Skeletal muscle satellite cell (primary cell): ENCODE results near the gene LRP3.
A peak's percentile ranks its signal among the peaks of the same experiment; 100 is the strongest.
"Not testable (repeated sequence)": the region's sequence is repeated elsewhere in the genome, so short reads cannot be mapped to it uniquely, and the experiment has no call there.

ENCODE experiments used
- H3K27me3 ChIP-seq: 2 replicates; pipeline ENCODE4 v1.7.0; 2013; ENCODE audit warnings: low read length; ENCODE audit not compliant: control insufficient read depth, insufficient read depth
- H3K36me3 ChIP-seq: 2 replicates; pipeline ENCODE4 v1.7.0; 2013; ENCODE audit warnings: mild to moderate bottlenecking, control low read depth, low read length; ENCODE audit not compliant: insufficient read depth
- H3K4me1 ChIP-seq: 2 replicates; pipeline ENCODE4 v1.7.0; 2013; ENCODE audit warnings: low read length; ENCODE audit not compliant: control insufficient read depth, insufficient read depth
- H3K4me2 ChIP-seq: 2 replicates; pipeline ENCODE4 v1.7.0; 2013; ENCODE audit warnings: mild to moderate bottlenecking, low read length
- H3K4me3 ChIP-seq: 2 replicates; pipeline ENCODE4 v1.7.0; 2013; ENCODE audit warnings: low read length
- H3K9ac ChIP-seq: 2 replicates; pipeline ENCODE4 v1.7.0; 2013; ENCODE audit warnings: mild to moderate bottlenecking, low read depth, low read length, moderate library complexity
- H3K9me3 ChIP-seq: replicated peaks from 2 replicates; pipeline ENCODE4 v1.7.0; 2013; ENCODE audit warnings: mild to moderate bottlenecking, control low read depth, low read length

The LRP3 gene

GRCh38 chr19:33159893-33160292, 34.2 kb upstream of the LRP3 start:
- Histone ChIP-seq H3K9ac (no peak overlapping the region), H3K27me3 (no peaks in the 10 kb centered on the region), H3K4me1 (no peaks in the 10 kb centered on the region), H3K9me3 (no peaks in the 10 kb centered on the region), H3K4me2 (no peak overlapping the region), H3K36me3 (no peaks in the 10 kb centered on the region), H3K4me3 (no peak overlapping the region)

GRCh38 chr19:33161201-33161600, 32.9 kb upstream of the LRP3 start:
- Histone ChIP-seq H3K36me3 (no peaks in the 10 kb centered on the region), H3K9me3 (no peaks in the 10 kb centered on the region), H3K4me1 (no peaks in the 10 kb centered on the region), H3K9ac (no peak overlapping the region), H3K27me3 (no peaks in the 10 kb centered on the region), H3K4me3 (no peak overlapping the region), H3K4me2 (no peak overlapping the region)

GRCh38 chr19:33163481-33163880, 30.6 kb upstream of the LRP3 start:
- Histone ChIP-seq H3K4me3 (no peak overlapping the region), H3K4me2 (no peak overlapping the region), H3K9me3 (no peaks in the 10 kb centered on the region), H3K36me3 (no peaks in the 10 kb centered on the region), H3K9ac (no peak overlapping the region), H3K4me1 (no peaks in the 10 kb centered on the region), H3K27me3 (no peaks in the 10 kb centered on the region)

- not testable (repeated sequence) for H3K36me3 ChIP-seq, H3K9me3 ChIP-seq, H3K9ac ChIP-seq, H3K4me1 ChIP-seq, H3K4me2 ChIP-seq, H3K4me3 ChIP-seq, H3K27me3 ChIP-seq
These were observed 28.1 kb upstream of the LRP3 start for GRCh38 chr19:33166037-33166436.

GRCh38 chr19:33167438-33167837, 26.7 kb upstream of the LRP3 start:
- H3K9ac ChIP-seq = no peak overlapping the region
- H3K4me3 ChIP-seq = no peak overlapping the region
- H3K4me2 ChIP-seq = no peak overlapping the region
- H3K9me3 ChIP-seq = no peaks in the 10 kb centered on the region
- H3K36me3 ChIP-seq = no peaks in the 10 kb centered on the region
- H3K27me3 ChIP-seq = no peaks in the 10 kb centered on the region
- peaks cover 7% of the 10 kb centered on the region for H3K4me1 ChIP-seq

GRCh38 chr19:33168528-33168927, 25.6 kb upstream of the LRP3 start:
- Histone ChIP-seq H3K36me3 (no peaks in the 10 kb centered on the region), H3K4me3 (no peak overlapping the region), H3K9ac (no peak overlapping the region), H3K4me1 (peaks cover 7% of the 10 kb centered on the region), H3K9me3 (no peaks in the 10 kb centered on the region), H3K4me2 (no peak overlapping the region), H3K27me3 (no peaks in the 10 kb centered on the region)

- H3K4me1 ChIP-seq = peaks cover 15% of the 10 kb centered on the region
- no peak overlapping the region for H3K4me3 ChIP-seq
- H3K36me3 ChIP-seq = no peaks in the 10 kb centered on the region
- no peaks in the 10 kb centered on the region for H3K27me3 ChIP-seq
- no peaks in the 10 kb centered on the region for H3K9me3 ChIP-seq
- H3K9ac ChIP-seq = no peak overlapping the region
- no peak overlapping the region for H3K4me2 ChIP-seq
These were observed 22.8 kb upstream of the LRP3 start for GRCh38 chr19:33171222-33171795.

GRCh38 chr19:33171916-33172359, 22.2 kb upstream of the LRP3 start:
- Histone ChIP-seq H3K4me1 (peaks cover 15% of the 10 kb centered on the region), H3K4me3 (no peak overlapping the region), H3K36me3 (no peaks in the 10 kb centered on the region), H3K4me2 (no peak overlapping the region), H3K27me3 (no peaks in the 10 kb centered on the region), H3K9ac (no peak overlapping the region), H3K9me3 (no peaks in the 10 kb centered on the region)

GRCh38 chr19:33174186-33174585, 19.9 kb upstream of the LRP3 start:
- Histone ChIP-seq H3K4me3 (no peak overlapping the region), H3K9me3 (no peaks in the 10 kb centered on the region), H3K9ac (no peak overlapping the region), H3K36me3 (no peaks in the 10 kb centered on the region), H3K27me3 (no peaks in the 10 kb centered on the region), H3K4me1 (peaks cover 24% of the 10 kb centered on the region), H3K4me2 (no peak overlapping the region)

- H3K9me3 ChIP-seq = no peaks in the 10 kb centered on the region
- peaks cover 24% of the 10 kb centered on the region for H3K4me1 ChIP-seq
- H3K36me3 ChIP-seq = no peaks in the 10 kb centered on the region
- H3K9ac ChIP-seq = no peak overlapping the region
- H3K4me2 ChIP-seq = peak overlapping the region; percentile 86
- H3K27me3 ChIP-seq = no peaks in the 10 kb centered on the region
- peak overlapping the region; percentile 80 for H3K4me3 ChIP-seq
These were observed 18.9 kb upstream of the LRP3 start for GRCh38 chr19:33175156-33175782.

GRCh38 chr19:33175886-33176669, 18.1 kb upstream of the LRP3 start:
- Histone ChIP-seq H3K4me2 (peak overlapping the region; percentile 86), H3K36me3 (no peaks in the 10 kb centered on the region), H3K27me3 (no peaks in the 10 kb centered on the region), H3K4me1 (peaks cover 24% of the 10 kb centered on the region), H3K9ac (peak overlapping the region; percentile 87), H3K4me3 (peak overlapping the region; percentile 80), H3K9me3 (no peaks in the 10 kb centered on the region)
